GM18511 (cell line): ENCODE measurements around the gene ABCA5.
A peak's percentile ranks its signal among the peaks of the same experiment; 100 is the strongest.

Experiments
- ATAC-seq: cut with Tn5 transposase; IDR thresholded peaks from one replicate; pipeline ENCODE4 v1.9.1; 2021; ENCODE audit warnings: mild to moderate bottlenecking, moderate library complexity; ENCODE audit not compliant: unreplicated experiment

Gene ABCA5, protein sequence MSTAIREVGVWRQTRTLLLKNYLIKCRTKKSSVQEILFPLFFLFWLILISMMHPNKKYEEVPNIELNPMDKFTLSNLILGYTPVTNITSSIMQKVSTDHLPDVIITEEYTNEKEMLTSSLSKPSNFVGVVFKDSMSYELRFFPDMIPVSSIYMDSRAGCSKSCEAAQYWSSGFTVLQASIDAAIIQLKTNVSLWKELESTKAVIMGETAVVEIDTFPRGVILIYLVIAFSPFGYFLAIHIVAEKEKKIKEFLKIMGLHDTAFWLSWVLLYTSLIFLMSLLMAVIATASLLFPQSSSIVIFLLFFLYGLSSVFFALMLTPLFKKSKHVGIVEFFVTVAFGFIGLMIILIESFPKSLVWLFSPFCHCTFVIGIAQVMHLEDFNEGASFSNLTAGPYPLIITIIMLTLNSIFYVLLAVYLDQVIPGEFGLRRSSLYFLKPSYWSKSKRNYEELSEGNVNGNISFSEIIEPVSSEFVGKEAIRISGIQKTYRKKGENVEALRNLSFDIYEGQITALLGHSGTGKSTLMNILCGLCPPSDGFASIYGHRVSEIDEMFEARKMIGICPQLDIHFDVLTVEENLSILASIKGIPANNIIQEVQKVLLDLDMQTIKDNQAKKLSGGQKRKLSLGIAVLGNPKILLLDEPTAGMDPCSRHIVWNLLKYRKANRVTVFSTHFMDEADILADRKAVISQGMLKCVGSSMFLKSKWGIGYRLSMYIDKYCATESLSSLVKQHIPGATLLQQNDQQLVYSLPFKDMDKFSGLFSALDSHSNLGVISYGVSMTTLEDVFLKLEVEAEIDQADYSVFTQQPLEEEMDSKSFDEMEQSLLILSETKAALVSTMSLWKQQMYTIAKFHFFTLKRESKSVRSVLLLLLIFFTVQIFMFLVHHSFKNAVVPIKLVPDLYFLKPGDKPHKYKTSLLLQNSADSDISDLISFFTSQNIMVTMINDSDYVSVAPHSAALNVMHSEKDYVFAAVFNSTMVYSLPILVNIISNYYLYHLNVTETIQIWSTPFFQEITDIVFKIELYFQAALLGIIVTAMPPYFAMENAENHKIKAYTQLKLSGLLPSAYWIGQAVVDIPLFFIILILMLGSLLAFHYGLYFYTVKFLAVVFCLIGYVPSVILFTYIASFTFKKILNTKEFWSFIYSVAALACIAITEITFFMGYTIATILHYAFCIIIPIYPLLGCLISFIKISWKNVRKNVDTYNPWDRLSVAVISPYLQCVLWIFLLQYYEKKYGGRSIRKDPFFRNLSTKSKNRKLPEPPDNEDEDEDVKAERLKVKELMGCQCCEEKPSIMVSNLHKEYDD (N-terminal part only)

DNA sequence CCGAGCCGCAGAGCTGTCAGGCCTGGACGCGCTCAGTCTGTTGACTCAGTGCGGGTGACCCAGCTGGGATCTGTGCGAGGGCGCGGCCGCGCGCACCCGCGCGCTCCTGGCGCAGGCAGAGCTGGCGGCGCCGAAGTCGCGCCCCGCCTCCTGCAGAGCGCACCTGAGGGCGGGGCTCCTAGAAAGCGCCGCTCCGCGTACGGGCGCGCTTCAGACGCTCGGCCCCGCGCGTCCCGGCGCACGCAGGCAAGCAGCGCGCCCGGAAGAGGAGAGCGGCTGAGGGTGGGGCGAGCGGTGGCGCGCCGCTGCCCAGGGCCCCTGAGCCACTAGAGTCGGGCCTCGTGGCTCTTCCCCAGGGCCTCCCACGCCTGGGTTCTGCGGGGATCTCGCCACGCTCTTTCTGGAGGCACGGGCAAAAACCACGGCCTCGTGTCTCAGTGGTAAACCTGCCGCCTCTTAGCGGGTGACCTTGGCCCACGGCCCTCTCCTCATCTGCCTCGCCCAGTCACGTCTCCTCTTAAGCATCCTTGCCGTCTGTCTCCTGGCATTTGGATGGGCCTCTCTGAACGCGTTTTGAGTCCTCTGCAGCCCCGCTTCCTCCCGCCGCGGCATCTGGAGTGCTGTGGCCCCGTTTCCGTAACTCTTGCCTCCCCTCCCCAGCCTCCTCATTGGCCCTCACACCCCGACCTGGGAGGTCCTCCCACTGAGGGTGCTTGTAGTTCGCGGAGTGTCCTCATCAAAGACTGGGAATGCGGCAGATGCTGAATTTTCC is at the start of gene ABCA5:
TSS of gene ABCA5 (minus strand) at position 74 of the 772 bp plus-strand sequence. CDS start 12,718 bp downstream, outside the sequence.
- ATAC-seq = peak; percentile 95

DNA sequence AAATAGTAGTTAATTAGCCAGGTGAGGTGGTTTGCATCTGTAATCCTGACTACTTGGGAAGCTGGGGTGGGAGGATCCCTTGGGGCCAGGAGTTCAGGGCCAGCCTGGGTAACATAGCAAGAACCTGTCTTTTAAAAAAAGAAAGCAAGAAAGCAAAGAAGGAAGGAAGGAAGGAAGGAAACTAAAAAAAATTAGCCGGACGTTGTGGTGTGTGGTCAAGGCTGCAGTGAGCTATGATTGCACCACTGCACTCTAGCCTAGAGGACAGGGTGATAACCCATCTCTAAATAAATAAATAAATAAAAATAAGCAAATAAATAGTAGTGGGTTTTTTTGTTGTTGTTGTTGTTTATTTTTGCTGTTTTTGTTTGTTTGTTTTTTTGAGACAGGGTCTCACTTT is 48.3 kb upstream of the ABCA5 start:
- peak; percentile 52 for ATAC-seq

DNA sequence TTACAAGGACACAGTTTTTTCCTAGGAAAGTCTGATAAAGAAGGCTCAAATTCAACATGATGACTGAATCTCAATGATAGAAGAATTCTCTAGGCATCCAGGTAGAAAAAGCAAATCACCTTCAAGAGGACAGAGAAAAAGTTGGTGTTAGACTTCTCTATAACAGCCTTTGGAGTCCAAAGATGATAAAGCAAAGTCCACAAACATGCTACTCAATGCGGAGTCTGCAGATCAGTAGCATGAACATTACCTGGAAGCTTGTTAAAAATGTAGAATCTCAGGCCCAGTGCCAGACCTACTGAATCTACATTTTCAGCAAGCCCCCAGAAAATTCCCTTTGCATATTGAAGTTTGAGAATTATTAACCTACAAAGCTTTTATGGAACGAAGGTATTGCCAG is 46.1 kb upstream of the ABCA5 start:
- no peak for ATAC-seq

DNA sequence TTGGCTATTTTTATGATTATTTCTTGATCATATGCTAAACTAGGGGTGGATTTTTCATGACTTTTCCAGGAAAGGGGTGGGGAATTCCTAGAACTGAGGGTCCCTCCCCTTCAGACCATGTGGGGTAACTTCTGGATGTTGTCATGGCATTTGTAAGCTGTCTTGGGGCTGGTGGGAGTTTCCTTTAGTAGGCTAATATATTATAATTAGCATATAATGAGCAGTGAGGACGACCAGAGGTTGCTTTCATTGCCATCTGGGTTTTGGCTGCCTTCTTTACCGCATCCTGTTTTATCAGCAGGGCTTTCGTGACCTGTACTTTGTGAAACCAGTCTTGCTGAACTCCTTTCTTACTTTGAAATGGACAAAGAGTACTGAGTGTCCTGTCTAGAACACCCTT is 40.4 kb upstream of the ABCA5 start:
- ATAC-seq = peak; percentile 78

DNA sequence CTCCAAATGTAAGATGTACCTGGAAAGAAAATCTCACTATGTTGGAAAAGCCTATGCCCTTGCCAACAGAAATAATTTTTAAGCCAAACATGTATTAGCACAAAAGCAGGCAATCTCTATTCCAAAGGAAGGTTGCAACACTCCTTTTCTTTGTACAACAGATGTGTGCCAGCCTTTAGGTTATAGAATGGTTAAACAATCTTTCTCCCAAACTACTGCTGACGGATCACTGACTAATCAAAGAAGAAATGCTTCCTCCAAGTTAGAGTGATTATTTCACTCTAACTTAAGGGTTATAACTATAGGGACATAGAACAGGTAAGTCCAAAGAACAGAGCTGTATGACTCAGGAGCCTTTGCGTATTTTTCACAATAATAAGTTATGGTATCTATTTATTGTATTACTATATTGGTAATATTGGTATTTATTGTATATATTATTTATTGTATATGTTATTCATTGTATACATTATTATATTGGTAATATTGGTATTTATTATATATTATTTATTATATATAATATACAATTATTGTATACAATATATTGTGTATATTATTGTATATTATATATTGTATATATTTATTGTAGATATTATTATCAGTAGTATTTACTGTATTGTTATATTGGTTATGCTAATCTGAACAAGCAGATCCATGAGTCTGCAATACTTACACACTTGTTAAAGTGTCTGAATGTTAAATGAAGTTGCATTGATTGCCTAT is 36.7 kb upstream of the ABCA5 start:
- no peak for ATAC-seq

DNA sequence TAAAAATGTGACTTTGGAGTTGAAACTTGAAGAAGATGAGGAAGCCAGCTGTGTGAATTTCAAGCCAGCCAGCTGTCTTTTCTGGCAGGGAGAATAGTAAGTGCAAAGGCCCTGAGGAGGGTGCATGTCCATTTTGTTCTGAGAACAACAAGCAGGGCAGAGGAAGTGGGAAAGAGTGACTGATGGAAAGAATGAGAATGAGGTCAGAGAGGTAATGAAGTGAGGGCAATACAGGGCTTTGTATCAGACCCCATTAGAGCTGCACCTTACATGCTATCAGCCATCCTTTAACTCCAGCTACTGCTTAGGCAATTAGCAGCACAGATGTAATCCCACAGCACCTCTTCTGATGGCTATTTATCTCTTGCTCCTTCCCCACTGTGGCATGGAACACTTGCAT is 34.2 kb upstream of the ABCA5 start:
- ATAC-seq = no peak

DNA sequence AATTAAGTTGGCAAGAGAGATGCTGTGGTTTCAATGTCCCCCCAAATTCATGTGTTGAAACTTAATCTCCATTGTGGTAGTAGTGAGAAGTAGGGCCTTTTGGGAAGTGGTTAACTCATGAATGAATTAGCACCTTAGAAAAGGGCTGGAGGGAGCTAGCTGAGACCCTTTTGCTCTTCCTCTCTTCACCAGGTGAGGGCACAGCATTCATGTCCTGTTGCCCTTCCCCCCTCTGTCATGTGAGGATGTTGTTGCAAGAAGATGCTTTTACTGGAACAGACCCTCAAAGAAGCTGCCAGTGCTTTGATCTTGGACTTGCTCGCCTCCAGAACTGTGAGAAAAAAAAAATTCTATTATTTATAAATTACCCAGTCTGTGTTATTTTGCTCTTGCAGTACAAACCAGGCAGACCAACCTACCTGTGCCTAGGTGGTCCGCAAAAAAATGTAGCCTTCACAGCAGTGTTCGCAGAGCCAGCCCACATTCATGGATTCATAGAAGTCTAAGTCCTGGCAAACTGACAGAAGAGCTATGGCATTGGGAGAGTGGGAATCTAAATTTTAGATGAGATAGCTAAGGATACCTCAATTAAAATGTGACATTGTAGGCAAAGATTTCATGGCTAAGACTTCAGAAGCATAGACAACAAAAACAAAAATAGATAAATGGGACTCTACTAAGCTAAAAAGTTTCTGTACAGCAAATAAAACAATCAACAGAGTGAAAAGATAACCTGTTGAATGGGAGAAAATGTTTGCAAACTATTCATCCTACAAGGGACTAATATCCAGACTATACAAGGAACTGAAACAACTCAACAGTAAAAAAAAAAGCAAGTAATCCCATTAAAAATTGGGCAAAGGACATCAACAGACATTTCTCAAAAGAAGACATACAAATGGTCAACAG is 32.0 kb upstream of the ABCA5 start:
- no peak for ATAC-seq

DNA sequence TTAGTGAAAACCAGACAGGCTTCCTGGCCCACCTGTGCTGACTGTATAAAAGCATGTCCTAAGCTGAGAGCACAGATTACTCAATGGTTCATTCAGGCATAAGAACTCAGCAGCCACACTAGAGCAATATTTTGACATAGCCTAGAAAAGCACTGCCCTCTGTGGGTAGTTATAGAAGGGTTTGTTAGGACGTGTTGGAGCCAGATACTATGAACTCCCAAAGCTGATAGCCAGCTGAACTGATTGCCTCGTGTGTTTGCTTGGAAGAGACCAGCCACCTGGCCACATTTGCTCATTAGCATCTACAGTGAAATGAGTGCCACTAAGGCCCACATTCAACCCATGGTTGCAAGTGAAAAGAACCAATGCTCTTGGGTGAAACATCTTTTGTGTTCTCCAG is 30.8 kb upstream of the ABCA5 start:
- ATAC-seq = no peak

DNA sequence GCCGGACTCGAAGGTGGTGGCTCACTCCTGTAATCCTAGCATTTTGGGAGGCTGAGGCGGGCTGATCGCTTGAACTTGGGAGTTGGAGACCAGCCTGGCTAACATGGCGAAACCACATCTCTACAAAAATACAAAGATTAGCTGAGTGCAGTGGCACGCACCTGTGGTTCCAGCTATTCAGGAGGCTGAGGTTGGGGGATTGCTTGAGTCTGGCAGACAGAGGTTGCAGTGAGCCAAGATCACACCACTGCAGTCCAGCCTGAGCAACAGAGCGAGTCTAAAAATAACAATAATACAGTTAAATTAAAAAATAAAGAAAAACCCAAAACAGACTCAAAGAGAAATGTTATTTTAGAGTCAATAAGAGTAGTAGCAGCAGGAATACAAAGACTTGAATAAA is 29.7 kb upstream of the ABCA5 start:
- no peak for ATAC-seq

DNA sequence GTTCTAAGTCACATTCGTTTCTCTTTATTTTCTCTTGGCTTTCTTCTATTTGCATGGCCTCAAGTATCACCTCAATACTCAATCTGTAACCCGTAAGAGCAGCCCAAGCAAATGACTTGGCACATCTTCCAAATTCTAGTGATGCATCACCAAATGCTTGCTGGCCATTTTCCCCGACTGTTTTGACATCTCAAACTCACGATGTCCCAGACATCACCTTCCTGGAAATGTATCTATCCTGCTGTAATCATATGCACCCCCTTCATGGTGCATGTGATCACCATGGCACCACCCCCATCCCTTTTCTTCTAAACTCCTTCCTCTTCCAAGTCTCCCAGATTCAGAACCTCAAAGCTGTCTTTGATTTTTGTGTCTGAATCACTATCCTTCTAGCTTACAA is 24.0 kb upstream of the ABCA5 start:
- no peak for ATAC-seq

DNA sequence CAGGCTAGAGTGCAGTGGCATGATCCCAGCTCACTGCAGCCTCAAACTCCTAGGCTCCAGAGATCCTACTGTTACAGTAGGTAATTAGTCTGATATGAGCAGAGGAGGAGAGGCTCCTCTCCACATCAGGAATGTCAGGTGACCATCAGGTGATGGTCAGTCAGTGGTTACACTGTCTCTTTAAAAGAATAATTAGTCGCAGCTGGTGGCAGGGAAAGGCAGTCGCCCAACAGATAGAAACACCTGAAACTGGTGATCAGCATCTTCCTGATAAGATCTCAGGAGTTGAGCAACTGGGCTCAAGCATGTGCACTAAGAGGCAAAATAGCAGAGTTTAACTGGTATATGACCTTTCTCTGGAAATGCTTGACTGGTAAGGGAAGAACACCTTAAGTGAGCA is 21.5 kb upstream of the ABCA5 start:
- no peak for ATAC-seq

DNA sequence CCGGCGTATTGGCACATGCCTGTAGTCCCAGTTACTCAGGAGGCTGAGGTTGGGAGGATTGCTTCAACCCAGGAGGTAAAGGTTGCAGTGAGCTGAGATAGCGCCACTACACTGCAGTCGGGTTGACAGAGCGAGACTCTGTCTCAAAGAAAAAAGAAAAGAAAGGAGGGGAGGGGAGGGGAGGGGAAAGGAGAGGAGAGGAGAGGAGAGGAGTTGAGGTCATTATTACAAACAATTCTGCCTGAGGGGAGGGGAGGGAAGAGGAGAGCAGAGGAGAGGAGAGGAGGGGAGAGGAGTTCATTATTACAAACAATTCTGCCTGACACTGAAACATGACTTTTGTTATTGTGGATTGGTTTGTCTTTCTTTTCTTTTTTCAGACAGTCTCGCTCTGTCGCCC is 19.8 kb upstream of the ABCA5 start:
- no peak for ATAC-seq

DNA sequence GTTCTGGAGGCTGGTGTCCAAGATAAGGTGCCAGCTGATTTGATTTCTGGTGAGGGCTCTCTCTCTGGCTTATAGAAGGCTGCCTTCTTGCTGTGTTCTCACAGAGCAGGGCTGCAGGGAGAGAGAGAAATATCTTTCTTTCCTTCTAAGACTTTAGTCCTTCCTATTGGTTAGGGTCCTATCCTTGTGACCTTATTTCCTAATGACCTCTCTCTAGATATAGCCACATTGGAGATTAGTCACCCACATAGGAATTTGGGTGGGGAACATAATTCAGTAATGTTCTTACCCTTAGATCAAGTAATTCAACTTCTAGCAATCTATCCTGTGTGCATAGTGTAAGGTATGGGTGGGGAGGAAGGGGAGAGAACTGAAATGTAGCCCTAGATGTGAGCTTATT is 18.0 kb upstream of the ABCA5 start:
- ATAC-seq = no peak

DNA sequence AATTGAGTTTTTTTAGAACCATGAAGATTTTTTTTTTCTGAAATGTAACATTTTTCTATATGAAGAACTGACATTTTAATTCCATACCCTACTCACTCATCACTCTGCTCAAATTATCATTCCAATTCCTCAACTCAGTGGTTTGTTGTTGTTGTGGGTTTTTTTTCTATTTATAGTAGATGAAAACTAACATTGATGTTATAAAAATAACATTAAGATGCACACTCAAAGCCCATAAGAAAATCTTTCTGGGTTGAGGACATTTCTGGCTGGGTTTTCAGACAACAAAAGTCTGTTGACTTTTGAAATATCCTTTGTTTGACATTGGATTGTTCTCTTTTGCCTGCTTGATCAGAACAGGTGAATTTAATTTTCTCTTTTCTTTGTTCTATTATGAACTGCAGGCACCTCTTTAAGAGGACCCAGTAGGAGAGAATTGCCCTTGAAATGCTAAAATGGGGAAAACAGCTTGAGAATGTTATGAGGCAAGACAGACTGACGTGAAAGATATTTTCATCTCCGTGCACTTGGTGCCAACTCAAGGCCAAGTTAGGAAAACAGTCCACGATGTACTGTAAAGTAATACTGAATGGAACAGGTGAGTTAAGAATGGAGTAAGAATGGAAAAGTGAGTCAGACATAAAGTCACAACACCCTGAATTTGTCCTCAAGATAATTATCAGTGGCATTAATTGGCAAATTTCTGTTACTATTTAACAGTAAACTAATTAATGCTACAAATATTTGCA is 16.1 kb upstream of the ABCA5 start:
- ATAC-seq = no peak

DNA sequence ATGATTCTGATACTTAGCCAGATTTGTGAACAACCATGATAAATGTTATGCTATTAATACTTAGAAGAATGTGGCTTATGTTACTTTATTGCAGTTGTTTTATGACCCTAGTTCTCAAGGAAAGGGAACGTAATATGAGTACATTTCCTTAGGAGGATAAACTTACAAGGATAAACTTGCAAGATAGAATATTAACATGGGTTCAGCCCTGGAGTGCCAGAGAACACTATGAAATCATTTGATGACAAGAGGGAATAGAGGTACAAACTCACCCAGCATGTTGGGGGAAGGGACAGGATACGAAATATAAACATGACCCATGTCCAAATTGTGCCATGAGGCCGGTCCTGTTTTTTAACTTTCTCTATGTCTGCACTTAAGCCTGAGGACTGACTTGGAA is 13.0 kb upstream of the ABCA5 start:
- no peak for ATAC-seq

DNA sequence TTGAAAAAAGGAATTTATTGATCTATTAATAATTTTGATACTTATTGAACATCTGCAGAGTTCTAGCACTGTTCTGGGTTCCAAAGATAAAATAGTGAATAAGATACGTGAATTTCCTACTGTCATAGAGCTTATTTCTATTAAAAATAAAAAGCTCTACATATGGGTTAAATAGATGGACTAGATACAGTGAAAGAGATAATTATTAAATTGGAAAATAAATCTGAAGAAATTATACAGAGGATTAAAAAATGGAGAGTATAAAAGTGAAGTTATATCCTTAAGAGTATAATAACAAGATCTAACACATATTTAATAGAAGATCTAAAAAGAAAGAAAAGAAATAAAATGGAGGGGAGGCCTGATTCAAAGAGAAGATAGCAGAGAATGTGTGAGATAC is 10.1 kb upstream of the ABCA5 start:
- no peak for ATAC-seq

DNA sequence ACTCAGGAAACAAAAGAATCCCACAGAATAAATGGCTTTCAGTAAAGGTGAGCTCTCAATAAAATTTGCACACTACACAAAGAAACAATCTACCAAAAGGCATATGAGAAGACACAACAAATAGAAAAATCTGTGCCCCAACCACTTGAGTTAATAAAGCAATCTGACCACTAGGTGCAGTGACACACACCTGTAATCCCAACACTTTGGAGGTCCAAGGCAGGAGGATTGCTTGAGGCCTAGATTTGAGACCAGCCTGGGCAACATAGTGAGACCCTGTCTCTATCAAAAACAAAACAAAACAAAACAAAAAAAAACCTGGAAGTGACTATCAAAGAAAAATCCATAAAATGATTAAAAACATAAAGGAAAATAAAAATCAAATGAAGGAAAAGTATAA is 9.6 kb upstream of the ABCA5 start:
- no peak for ATAC-seq

DNA sequence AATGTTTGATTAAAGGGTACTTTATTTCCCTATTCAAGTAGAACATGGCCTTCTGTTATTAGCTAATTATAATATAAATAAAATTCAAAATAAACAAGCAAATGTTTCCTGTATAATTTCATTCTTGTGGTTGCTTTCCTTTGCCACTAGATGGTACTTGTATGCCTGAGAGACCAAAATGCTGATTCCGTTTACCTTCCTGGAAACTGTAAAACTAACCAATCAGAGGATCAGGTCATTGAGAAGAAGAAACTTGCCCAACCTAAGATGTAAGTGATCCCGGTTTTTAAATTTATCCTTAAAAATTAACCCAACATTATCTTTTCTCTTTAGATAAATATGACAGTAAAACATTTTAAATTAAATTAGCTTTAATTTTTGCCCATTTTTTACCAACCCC is 8.1 kb upstream of the ABCA5 start:
- ATAC-seq = no peak
